HG02885 (cell line): ENCODE results near the gene ATP2B1.
A peak's percentile ranks its signal among the peaks of the same experiment; 100 is the strongest.

Experiments used
- ATAC-seq: cut with Tn5 transposase; IDR thresholded peaks from one replicate; pipeline ENCODE4 v1.9.1; 2021; ENCODE audit warnings: mild to moderate bottlenecking; ENCODE audit not compliant: unreplicated experiment, poor library complexity

The ATP2B1 gene

DNA sequence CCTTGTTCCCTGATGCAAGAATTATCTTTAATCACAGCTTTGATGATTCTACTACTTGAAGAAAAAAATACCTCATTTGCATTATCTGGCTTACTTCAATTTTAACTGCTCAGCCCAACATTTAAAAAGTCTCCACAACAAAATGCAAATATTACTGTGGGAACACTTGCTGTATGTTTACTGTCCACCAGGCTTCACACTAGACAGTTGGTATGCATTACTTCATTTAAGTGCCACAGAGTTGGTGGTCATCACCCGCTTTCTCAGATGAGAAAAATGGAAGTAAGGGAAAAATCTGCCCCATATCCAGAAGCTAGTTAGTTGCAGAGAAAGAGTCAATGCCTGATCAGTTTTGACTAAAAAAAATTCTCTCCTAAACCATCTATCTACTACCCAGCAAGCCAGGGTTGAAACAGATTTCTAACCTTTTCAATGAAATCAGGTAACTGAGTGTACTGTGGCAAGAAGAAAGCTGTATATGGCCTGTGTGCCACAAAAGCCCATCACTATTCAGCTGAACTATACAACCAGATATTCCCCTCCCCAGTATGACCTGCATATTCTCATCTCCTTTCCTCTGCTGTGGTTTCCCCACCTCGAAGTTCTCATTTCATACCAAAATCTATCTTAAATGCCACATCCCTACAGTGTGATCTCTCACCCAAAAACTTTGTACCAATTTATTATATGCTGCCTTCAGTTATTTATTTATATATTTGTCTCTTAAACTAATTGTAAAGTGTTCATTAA lies 90.3 kb downstream of the ATP2B1 start:
- ATAC-seq: no peak

DNA sequence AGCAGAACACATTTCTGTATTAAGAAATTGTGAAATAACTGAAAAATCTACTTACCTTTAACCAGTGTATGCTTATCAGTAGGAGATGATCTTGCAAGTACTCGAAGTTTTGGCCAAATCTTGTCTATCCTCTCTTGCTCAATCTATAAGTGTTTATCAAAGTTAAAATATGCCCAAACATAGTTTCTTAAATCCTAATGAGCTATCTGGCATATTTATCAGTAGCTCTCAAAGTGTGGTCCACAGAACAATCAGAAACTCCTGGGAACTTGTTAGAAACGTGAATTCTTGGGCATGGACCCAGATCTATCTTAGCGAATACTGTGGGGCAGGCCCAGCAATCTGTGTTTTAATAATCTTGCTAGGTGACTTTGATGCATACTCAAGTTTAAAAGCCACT lies 98.3 kb downstream of the ATP2B1 start:
- ATAC-seq: no peak

DNA sequence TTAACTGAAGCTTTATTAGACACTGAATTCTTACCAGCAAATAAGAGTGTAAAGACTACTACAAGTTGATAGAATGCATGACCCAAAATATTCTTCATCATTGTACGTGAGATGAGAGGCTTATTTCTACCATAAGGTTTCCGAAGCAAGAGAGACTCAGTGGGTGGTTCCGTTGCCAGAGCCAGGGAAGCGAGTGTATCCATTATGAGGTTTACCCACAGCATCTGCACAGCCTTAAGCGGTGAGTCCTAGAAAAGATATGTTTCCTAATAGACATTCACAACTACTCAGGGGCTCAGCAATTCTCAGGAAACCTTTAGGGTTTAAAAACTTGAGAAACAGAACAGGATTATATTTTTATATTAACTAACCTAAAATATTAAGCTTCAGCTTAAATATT lies 105.0 kb downstream of the ATP2B1 start:
- ATAC-seq: no peak

- ATAC-seq: peak; percentile 74
Measured at GRCh38 chr12:89597770-89598169, 110.9 kb downstream of the ATP2B1 start.

GRCh38 chr12:89597210-89597609 lies 111.4 kb downstream of the ATP2B1 start:
- no peak for ATAC-seq

DNA sequence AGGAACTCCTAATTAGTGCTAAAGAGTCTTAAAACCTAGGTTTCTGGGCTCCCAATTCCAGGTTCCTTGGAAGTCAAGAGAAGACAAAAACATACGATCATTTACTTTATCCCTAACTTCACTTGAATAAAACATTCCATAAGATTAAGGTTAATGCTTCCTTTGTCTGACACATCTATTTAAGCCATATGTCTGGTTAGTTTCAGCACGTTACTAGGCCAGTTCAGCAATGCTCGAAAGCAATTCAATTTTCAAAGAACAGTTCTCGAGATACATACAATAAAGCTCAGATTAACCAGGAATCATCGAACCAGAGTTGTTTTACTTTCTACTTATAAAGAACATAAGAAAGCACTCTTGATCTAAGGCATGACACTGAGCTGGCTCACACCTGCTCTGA lies 114.8 kb downstream of the ATP2B1 start:
- ATAC-seq: no peak

GRCh38 chr12:89593233-89593632 lies 115.4 kb downstream of the ATP2B1 start:
- no peak for ATAC-seq

DNA sequence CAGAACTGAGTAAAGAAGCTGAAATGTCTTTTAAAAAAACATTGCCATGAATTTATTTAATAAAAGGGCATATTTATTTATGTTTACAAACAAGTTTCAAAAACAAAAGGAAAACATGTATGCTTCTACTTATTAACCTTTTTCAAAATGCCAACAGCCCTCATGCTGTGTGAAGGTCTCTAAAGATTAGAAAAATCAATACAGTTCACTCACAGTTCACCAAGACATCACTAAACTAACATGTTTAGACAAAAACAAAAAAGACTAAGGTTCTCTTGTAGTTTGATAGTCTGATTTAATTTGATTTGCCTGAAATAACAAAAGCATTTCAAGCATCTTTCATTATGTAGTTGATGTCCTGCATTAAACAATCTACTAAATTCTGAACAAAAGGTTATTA lies 118.9 kb downstream of the ATP2B1 start:
- no peak for ATAC-seq

GRCh38 chr12:89578499-89578898 lies 130.1 kb downstream of the ATP2B1 start:
- ATAC-seq: no peak

DNA sequence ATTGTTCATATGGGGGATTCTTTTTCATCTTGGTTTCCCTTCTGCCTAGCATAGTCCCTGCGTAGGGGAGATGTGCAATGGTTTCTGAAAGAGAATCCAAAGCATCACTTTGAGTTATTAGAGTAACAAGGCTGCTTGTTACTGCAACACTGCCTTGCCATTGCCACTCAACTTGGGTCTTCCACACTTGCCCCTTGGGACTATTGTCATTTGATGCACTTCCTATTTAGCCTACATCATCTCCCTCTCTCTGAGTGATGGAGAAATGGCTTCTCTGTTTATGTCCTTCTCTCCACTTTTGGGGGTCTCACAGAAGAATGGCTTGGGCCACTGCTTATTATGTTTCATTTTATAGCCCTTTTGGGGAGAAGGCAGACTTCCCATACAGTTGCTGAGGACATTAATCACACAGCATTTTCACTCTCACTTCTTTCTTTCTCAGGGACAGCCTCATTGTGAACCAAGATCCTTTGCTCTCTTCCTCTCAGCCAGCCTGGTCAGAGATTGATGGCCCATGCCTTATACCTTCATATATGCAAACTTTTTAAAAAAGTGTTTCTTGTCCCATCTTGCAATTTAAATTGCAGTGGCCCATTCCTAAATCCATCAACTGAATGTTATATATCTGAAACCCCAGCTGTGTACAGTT lies 131.9 kb downstream of the ATP2B1 start:
- no peak for ATAC-seq

DNA sequence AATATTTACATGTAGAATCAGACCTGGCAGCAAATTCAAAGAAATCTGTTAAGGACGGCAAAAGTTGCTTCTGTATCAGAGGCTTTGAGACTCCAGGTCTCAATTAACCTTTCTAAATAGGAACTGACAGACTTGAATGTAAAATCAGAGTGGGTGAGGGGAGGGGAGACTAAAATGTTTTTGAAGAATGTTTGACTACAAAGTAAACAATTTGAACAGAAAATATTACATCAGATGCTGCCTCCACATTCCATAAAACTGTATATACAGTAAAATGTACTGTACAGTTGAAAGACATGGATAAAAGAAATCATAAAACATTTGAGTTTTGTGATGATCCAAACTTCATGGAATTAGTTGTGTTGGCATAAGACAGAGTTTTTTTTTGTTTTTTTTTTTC lies 133.3 kb downstream of the ATP2B1 start:
- ATAC-seq: no peak

DNA sequence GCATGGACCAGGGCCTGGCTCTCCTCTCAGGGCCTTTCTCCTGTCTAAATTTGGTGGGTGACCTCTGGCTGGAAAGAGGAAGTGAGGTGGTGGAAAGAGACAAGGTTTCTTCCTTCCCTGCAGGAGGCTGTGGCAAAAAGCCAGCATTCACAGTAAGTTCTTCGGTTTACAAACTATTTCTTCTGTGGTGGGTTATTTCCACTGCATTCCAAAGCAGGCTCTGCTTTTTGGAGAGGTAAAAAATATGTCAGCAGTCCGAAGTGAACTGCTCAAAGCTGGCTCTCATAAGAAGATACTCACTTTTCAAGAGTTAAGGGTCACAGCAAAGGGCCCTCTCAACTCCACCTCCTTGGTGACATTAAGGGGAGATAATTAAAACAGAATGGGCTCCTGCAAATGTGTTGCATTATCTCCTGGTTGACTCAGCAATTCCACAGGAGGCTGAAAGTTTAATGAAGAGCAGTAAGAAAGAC lies 133.9 kb downstream of the ATP2B1 start:
- ATAC-seq: peak; percentile 54

DNA sequence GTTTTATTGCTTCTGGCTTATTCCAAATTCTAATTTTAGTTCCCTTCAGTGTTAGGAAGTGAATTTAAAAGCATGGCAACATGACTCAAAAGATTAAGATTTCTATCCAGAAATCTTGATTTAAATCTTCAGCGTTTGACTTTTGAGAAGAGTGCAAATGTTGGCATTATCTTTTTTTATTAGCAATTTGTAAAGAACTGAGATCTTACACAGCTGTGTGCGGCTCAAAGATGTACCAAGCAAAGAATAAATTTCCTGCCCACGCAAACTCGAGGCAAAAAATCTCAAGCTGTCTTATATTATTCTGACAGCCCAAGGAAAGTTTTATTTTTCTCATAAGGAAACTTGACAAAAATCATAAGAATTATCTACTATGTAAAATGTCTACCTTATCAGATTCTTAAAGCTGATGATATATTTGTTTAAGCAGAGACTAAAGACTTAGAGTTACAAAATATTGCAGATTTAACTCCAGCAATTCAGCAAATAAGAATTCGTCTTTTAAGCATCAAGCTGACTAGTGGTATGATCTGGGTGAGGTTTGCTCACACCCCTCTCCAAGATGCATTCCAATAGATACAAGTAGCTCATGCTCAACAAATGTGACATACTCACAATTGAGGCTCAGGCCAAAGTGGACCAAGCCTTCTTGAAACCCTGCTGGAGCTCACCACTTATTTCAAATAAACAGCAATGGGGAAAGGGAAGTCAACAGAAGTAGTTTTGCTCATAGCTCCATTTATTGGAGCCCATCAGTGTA lies 135.4 kb downstream of the ATP2B1 start:
- ATAC-seq: no peak

DNA sequence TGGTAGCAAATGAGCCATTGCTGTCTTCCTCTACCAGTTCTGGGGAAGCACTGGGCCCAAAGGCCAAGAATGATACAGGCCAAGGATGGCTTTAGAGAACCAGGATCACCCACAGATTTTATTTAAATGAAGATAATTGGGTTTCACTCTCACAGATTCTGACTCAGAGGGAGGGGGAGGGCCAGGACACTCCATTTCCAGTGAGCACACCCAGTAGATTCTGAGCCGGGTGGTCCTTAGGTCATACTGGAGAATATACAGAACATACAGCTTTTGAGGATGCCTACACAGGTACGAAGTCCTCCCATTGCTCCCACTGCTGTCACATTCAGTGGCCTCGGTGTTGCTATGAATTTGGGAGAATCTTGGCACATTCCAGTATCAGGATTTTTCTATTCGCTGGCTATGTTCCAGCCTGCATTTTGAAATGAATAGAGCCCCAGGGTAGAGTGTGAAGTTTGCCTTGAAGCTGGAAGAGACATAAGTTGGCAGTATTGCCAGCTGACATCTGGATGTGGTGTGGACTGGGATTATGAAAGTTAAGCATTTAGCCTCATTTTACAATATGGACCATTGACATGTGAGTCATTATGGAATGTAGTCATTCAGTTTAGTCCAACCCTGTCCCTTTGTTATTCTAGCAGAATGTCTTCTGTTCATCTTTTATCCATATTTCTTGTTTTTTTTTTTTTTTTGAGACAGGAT lies 137.0 kb downstream of the ATP2B1 start:
- no peak for ATAC-seq

GRCh38 chr12:89568484-89568883 lies 140.2 kb downstream of the ATP2B1 start:
- ATAC-seq: no peak

GRCh38 chr12:89567691-89568239 lies 140.9 kb downstream of the ATP2B1 start:
- no peak for ATAC-seq

DNA sequence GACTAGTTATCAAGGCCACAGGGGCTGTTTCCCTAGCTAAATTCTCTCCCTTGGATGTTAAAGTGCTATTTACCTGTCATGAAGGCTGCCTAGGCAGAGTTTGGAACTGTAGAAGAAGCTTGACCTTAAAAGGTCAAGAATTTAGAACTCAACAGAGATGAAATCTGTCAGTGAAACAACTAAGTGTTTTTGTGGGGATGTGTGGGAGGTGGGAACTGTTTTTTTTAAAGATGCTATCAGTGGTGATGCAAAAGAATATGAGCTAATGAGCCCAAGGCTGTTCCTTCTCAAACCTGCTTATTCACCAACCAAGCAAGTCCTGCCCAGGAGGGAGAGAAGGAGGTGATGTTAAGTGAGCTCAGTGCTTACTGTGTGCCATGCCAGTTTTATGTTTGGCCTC lies 142.0 kb downstream of the ATP2B1 start:
- ATAC-seq: peak; percentile 68

DNA sequence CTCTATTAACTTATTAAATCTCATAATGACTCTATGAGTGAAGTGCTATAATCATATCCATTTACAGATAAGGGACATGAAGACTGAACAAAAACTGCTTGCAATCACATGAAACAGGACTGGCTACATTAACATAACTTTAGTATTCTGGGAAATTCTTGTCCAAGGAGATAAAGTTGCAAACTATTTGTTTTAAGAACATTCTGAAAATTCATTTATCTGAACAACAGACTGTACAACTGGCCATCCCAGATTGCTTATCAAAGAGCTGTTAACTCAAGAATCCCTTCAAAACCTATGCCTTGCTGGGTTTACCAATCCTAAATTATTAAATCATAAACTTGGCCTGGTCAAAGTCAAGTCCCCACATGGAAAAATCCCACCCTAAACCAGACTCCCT lies 143.6 kb downstream of the ATP2B1 start:
- ATAC-seq: no peak

DNA sequence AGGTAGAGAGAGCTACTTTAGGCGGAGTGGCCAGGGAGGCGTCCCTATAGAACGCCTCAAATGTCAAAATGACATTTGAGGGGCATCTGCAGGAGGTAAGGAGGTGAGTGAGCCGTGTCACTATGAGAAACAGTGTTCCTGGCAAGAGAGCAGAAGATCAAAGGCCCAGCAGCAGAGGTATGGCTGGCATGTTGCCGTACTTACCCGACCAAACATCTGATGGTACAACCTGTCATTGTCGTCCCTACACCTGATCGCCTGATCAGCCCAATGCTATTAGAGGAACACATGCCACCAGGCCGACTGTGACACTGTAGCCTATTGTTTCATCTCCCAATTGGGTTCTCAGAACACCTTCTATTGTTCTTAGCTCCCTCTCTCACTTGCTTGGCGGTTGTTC lies 148.9 kb downstream of the ATP2B1 start:
- ATAC-seq: no peak

GRCh38 chr12:89556976-89557375 lies 151.7 kb downstream of the ATP2B1 start:
- ATAC-seq: no peak
